ENCODE data around the gene FKBP3.
A peak's percentile ranks its signal among the peaks of the same experiment; 100 is the strongest.

FKBP3 gene

DNA sequence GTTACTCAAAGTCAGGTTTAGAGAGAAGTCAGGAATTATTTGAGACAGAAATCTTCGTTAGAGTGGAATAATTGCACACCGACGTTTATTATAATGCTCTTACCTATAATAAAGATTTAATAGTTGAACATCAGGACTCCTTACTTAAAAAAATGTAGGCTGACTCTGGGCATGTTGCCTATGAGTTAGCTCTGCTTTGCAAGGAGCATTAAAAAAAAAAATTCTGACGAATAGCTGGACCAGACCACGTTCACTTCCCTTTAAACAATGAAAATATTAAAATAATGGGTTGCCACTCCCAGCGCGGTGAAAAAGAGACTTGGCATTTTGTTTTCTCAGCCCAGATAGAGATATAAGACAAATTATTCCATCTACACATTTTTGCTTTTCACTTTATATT lies 875 bp upstream of the FKBP3 start:
- no peak for FAIRE-seq
- no peak for DNase-seq (ENCODE audit: insufficient read length, low spot score)
- TF ChIP-seq, protein P1, sequence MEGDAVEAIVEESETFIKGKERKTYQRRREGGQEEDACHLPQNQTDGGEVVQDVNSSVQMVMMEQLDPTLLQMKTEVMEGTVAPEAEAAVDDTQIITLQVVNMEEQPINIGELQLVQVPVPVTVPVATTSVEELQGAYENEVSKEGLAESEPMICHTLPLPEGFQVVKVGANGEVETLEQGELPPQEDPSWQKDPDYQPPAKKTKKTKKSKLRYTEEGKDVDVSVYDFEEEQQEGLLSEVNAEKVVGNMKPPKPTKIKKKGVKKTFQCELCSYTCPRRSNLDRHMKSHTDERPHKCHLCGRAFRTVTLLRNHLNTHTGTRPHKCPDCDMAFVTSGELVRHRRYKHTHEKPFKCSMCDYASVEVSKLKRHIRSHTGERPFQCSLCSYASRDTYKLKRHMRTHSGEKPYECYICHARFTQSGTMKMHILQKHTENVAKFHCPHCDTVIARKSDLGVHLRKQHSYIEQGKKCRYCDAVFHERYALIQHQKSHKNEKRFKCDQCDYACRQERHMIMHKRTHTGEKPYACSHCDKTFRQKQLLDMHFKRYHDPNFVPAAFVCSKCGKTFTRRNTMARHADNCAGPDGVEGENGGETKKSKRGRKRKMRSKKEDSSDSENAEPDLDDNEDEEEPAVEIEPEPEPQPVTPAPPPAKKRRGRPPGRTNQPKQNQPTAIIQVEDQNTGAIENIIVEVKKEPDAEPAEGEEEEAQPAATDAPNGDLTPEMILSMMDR (IDR thresholded peaks at IDR 0.05; ENCODE audit: insufficient read depth, missing control alignments) = no peak

DNA sequence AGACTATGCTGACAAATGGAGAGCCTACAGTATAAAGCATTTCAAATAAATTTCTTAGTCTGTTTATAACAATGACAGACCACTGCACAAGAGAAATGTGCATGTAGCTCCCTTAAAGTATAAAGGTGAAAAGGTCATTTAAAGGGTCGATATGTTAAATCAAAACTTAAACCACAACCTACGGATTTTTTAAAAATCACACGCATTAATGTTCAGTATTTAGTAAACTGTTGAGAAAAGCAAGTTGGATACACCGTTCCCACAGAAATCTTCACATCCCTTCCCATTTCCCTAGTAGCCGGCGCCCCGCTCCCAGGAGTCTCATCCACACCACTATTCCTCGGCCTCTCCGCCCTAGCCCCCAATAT lies 614 bp downstream of the FKBP3 start:
- FAIRE-seq = no peak
- no peak for DNase-seq (ENCODE audit: insufficient read length, low spot score)
- TF ChIP-seq, protein P1 (IDR thresholded peaks at IDR 0.05; ENCODE audit: insufficient read depth, missing control alignments) = no peak

DNA sequence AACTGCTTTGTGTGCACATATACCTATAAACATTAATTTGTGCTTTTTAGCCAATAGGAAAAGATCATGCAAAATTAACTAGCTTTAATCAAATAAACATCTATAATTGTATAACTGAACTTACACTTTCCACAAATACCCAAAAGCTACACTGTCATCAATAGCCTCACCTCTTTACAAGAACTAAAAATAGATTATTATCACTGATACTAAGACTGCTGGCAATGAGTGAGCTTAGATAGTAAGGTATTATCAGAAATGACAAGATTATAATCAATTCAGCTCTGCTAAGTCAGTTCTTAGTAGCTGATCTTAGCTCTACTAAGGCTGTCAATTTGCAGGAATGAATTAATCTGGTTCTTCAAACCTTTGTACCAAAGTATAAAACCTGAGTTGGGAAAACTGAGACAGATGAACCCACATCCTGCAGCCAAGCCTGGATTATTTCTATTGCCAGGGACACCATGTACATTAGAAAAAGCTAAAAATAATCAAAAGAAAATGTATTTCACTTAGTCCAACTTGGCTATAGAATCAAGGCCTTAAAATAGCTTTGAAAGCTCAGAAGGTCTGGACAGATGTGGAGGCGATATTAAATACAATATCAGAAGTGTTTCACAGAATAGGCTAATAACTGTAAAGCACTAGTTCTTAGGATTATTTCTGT lies 5.2 kb downstream of the FKBP3 start:
- peak; percentile 93 for FAIRE-seq
- DNase-seq (ENCODE audit: insufficient read length, low spot score) = peak; percentile 21
- TF ChIP-seq, protein P1 (IDR thresholded peaks at IDR 0.05; ENCODE audit: insufficient read depth, missing control alignments) = no peak

DNA sequence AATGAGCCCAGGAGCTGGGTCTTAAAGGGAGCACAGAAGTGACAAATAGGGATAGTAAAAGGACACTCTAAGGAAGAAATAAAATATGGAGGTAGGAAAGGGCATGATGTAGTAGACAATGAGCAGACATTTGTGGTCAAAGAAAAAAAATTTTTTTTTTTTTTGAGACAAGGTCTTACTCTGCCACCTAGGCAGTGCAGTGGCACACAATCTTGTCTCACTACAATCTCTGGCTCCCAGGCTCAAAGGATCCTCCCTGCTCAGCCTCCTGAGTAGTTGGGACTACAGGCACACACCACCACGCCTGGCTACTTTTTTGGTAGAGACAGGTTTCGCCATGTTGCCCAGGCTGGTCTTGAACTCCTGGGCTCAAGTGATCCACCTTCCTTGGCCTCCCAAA lies 8.5 kb downstream of the FKBP3 start:
- no peak for FAIRE-seq
- TF ChIP-seq, protein P1 (IDR thresholded peaks at IDR 0.05; ENCODE audit: insufficient read depth, missing control alignments) = no peak
- no peak for DNase-seq (ENCODE audit: insufficient read length, low spot score)

DNA sequence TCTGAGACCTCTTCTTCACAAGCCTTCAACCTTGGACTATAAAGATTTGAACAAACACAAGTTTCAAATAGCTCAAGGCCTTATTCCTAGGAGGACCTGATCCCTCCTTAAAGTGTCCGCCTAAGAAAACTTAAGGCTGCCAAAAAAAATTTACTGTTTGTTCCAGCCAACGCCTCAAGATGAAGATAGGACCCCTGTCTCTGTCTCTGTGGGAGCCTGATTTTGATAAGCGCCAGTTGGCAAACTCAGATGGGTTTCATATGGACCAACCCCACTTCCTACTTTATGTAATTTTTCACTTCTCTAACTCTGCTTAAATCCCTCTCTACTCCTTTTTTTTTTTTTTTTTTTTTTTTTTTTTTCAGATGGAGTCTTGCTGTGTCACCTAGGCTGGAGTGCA lies 11.0 kb downstream of the FKBP3 start:
- DNase-seq (ENCODE audit: insufficient read length, low spot score) = no peak
- TF ChIP-seq, protein P1 (IDR thresholded peaks at IDR 0.05; ENCODE audit: insufficient read depth, missing control alignments) = no peak
- no peak for FAIRE-seq

DNA sequence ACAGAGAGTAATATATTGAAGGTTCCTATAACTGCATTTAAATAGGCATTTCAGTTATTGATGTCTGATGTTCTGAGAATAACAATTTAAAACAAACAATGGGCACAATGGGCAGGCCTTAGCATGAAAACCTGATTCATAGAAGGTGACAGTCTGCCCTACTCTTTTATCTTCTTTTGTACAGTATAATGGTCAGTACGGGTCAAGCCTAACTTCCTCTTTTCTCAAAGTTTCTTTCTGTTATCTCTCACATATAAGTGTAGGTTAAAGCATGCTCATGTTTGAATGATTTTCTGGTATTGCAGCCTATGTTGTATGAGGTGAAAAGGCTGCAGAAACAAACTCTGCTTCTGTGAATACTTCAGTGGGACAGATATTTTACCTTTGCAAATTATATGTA lies 14.2 kb downstream of the FKBP3 start:
- TF ChIP-seq, protein P1 (IDR thresholded peaks at IDR 0.05; ENCODE audit: insufficient read depth, missing control alignments) = no peak
- FAIRE-seq = no peak
- DNase-seq (ENCODE audit: insufficient read length, low spot score) = no peak

DNA sequence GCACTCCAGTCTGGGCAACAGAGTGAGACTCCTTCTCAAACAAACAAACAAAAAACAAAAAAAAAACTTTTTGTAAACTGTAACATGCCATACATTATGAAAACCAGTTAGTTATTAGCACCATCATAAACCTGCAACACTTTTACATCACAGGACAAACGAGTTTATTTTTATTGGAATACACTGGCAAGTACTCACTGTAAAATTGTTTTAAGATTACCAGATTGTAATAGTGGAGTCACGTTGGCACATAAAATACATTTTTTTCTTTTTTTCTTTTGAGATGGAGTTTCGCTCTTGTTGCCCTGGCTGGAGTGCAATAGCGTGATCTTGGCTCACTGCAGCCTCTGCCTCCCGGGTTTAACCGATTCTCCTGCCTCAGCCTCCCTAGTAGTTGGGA lies 15.7 kb downstream of the FKBP3 start:
- FAIRE-seq (no peak), DNase-seq (ENCODE audit: insufficient read length, low spot score) (no peak)
- TF ChIP-seq, protein P1 (IDR thresholded peaks at IDR 0.05; ENCODE audit: insufficient read depth, missing control alignments) = no peak
